Muscle of leg (tissue), 11 donors: Measurements from ENCODE around the gene CTNNA2. TPM values are rescaled to one million over a fixed set of nuclear protein-coding genes. Genes with fewer than 3 reads are reported as not detected.

Experiments used
- DNase-seq: peaks from one replicate; pipeline ENCODE4 v3.0.0; 2013
- H3K27ac ChIP-seq: one replicate; pipeline ENCODE4 v1.5.1; 2013; ENCODE audit warnings: mild to moderate bottlenecking, low read length, control low read depth
- H3K27me3 ChIP-seq: one replicate; pipeline ENCODE4 v1.6.1; 2013; ENCODE audit warnings: low read length; ENCODE audit not compliant: control insufficient read depth, insufficient read depth
- H3K36me3 ChIP-seq: one replicate; pipeline ENCODE4 v1.6.1; 2013; ENCODE audit warnings: low read length; ENCODE audit not compliant: control insufficient read depth, insufficient read depth
- H3K4me1 ChIP-seq: one replicate; pipeline ENCODE4 v1.6.1; 2013; ENCODE audit warnings: low read length; ENCODE audit not compliant: control insufficient read depth, insufficient read depth
- H3K4me3 ChIP-seq: one replicate; pipeline ENCODE4 v1.5.1; 2013; ENCODE audit warnings: low read length, control low read depth
- H3K9me3 ChIP-seq: replicated peaks from 2 replicates; pipeline ENCODE4 v1.6.1; 2013; ENCODE audit warnings: low read depth, low read length; ENCODE audit not compliant: control insufficient read depth
- WGBS: methylation state at CpG from one replicate; pipeline ENCODE4 v1.1.5; 2013; ENCODE audit warnings: missing lambda C conversion rate; ENCODE audit not compliant: insufficient coverage; 5-methylcytosine and 5-hydroxymethylcytosine counted together
- polyA plus RNA-seq, 8 donors: library from polyadenylated mRNA; unstranded; fragments of 120-200 nt; gene quantifications; one replicate each; pipeline versions ENCODE4 v1.2.1 to v1.2.3, GENCODE V29; 2013; ENCODE audit warnings: inconsistent platforms in 1 of 8, low replicate concordance in 1 of 8; ENCODE audit not compliant: insufficient read length in 8 of 8, insufficient read depth in 1 of 8
- total RNA-seq: library from RNA; stranded (reverse); fragments of 120-200 nt; gene quantifications from one replicate; pipeline ENCODE4 v1.2.4, GENCODE V29; 2013

Gene CTNNA2
- total and polyA plus RNA-seq, 9 donors = 0.28 to 1.0 (median 0.69) TPM

DNA sequence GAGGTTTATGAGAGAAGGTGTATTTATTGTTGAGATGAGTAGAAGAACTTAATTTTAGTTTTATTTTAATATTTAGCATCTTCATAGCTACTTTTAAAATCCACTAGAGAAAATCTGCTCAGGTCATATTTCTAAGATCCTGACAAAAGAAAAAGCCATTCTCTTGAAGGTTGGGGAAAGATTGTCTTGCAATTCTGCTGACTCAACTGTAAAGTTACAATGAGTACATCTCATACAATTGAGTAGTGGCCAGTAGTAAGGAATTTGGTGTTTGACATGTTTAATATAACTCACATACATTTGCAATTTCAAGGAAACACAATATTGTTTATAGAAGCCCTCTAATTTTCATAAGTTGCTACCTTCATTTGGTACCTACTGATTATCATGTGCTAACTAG is 447.2 kb downstream of the CTNNA2 start:
- Histone ChIP-seq H3K9me3 (no peaks in the 10 kb centered on the region), H3K27ac (no peak overlapping the region), H3K27me3 (no peaks in the 10 kb centered on the region), H3K36me3 (no peaks in the 10 kb centered on the region), H3K4me3 (no peak overlapping the region), H3K4me1 (no peaks in the 10 kb centered on the region)
- DNase-seq = no peak

DNA sequence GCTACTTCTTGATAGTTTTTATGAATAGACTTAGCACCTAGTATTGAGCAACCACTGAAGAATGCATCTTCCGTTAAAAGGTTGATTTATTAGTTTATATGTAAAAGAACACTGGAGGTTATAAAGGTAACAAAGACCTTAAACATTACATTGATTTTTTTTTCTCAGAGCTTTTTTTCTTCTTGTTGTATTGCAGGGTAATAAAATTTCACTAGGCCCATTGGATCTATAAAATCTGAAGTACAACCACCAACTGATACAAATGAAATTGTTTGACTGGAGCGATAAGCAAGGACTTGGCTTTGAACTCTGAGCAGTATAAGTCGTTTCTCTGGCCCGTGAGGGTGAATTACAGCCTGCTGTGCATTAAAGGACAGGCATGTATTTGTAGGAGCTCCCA is 447.7 kb downstream of the CTNNA2 start:
- 25% methylated on average over 2 of the region's 4 CpGs for WGBS
- DNase-seq = no peak
- Histone ChIP-seq H3K27ac (no peak overlapping the region), H3K4me1 (no peaks in the 10 kb centered on the region), H3K4me3 (no peak overlapping the region), H3K36me3 (no peaks in the 10 kb centered on the region), H3K9me3 (no peaks in the 10 kb centered on the region), H3K27me3 (no peaks in the 10 kb centered on the region)

DNA sequence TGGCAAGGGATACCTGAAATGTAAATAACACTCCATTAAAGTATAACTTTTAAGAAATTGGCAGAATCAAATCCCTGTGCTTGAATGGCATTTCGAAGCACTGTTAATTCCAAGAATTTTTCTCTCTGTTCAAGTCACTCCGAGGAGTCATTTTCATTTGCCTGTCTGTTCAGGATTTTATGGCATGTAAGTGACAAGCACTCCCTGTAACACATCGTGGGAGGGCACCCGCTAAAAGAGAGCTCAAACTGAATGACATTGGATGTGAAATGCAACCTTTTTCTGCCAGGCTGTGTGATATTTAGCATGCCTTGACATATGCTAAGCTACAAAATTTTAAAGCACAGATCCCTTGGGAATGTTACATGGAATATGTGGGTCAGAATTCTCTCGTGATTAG is 452.1 kb downstream of the CTNNA2 start:
- 49% methylated on average over 4 of the region's 5 CpGs for WGBS
- no peak for DNase-seq
- Histone ChIP-seq H3K27me3 (no peaks in the 10 kb centered on the region), H3K27ac (no peak overlapping the region), H3K9me3 (no peaks in the 10 kb centered on the region), H3K4me1 (no peaks in the 10 kb centered on the region), H3K36me3 (no peaks in the 10 kb centered on the region), H3K4me3 (no peak overlapping the region)

DNA sequence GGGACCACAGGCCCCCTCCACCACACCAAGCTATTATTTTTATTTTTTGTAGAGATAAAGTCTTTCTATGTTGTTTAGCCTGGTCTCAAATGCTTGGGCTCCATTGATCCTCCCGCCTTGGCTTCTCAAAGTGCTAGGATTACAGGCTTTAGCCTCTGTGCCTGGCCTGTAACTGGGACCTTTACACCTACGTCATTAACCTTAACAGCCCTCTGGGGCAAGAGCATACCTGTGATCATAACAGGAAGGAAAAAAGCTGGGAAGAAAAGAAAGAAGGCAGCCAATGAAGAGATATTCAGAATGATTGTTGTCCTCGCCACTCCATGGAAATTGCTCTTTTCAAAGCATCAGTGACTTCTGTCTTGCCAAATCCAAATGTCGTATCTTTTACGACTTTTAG is 453.5 kb downstream of the CTNNA2 start:
- no peak for DNase-seq
- no peaks in the 10 kb centered on the region for H3K36me3 ChIP-seq
- H3K27me3 ChIP-seq = no peaks in the 10 kb centered on the region
- H3K4me3 ChIP-seq = no peak overlapping the region
- no peaks in the 10 kb centered on the region for H3K4me1 ChIP-seq
- no peaks in the 10 kb centered on the region for H3K9me3 ChIP-seq
- 70% methylated on average over 3 of the region's 5 CpGs for WGBS
- no peak overlapping the region for H3K27ac ChIP-seq

DNA sequence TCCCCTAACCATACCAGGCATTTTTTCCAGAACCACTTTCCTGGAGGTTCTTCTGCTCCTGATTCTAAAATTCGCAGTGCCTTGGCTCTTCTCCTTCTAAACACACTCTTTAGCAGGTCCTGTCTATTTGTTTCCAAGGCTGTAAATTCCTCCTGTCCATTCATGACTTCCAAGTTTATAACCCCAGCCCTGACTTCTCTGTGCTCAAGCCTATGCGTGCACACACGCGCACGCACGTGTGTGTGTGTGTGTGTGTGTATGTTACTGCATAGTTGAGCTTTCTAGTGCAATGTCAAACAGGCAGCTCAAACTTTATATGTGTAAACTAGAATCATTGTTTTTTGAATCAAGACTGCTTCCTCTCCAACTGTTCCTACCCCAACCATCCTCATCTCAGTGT is 454.0 kb downstream of the CTNNA2 start:
- no peak overlapping the region for H3K4me3 ChIP-seq
- WGBS = 0% methylated on average over 1 of the region's 6 CpGs

DNA sequence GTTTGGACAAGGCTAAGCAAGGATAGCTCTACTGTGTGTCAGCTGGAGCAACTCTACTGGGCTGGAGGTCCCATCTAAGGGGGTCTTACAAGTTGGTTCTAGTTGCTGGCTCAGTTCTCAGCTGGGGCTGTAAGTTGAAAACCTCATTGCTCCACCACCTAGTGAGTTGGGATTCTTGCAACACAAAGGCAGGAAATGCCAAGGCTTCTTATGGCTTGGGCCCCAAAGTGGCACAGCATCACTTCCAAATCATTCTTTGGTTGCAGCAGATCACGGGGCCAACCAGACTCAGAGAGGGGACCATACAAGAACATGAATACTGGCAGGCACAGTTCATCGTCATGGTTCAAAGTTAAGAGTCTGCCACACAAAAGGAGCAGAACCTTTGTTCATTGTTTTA is 459.0 kb downstream of the CTNNA2 start:
- no peak overlapping the region for H3K4me3 ChIP-seq
- no peaks in the 10 kb centered on the region for H3K4me1 ChIP-seq
- no peaks in the 10 kb centered on the region for H3K27me3 ChIP-seq
- 75% methylated on average over 1 of the region's 2 CpGs for WGBS
- no peak for DNase-seq
- H3K9me3 ChIP-seq = no peaks in the 10 kb centered on the region
- no peaks in the 10 kb centered on the region for H3K36me3 ChIP-seq
- H3K27ac ChIP-seq = no peak overlapping the region

More for the DNA sequence above, 454.0 kb downstream of the CTNNA2 start:
- H3K27me3 ChIP-seq = no peaks in the 10 kb centered on the region
- no peak for DNase-seq
- H3K27ac ChIP-seq = no peak overlapping the region
- H3K4me1 ChIP-seq = no peaks in the 10 kb centered on the region
- no peaks in the 10 kb centered on the region for H3K36me3 ChIP-seq
- H3K9me3 ChIP-seq = no peaks in the 10 kb centered on the region

DNA sequence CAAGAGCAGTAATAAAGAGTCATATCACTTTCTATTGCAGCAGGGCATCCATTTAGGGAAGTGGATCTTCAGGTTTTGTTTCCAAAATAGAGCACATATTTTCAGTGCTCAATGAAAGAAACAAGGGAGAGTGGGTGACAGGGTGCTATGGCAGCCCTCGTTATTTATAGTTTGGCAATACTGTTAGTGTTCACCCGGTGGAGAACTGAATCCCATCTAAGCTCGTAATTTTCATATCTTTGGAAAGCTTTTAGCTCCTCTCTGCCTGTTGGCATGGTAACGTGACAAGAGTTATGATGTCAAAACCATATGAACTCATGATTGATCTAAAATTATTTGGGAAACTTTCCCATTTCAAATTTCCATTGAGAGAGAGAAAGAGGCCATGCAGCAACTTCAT is 459.8 kb downstream of the CTNNA2 start:
- Histone ChIP-seq H3K4me1 (no peaks in the 10 kb centered on the region), H3K27ac (no peak overlapping the region), H3K4me3 (no peak overlapping the region), H3K27me3 (no peaks in the 10 kb centered on the region), H3K9me3 (no peaks in the 10 kb centered on the region), H3K36me3 (no peaks in the 10 kb centered on the region)
- 43% methylated on average over 3 of the region's 4 CpGs for WGBS
- peak; percentile 20 for DNase-seq

DNA sequence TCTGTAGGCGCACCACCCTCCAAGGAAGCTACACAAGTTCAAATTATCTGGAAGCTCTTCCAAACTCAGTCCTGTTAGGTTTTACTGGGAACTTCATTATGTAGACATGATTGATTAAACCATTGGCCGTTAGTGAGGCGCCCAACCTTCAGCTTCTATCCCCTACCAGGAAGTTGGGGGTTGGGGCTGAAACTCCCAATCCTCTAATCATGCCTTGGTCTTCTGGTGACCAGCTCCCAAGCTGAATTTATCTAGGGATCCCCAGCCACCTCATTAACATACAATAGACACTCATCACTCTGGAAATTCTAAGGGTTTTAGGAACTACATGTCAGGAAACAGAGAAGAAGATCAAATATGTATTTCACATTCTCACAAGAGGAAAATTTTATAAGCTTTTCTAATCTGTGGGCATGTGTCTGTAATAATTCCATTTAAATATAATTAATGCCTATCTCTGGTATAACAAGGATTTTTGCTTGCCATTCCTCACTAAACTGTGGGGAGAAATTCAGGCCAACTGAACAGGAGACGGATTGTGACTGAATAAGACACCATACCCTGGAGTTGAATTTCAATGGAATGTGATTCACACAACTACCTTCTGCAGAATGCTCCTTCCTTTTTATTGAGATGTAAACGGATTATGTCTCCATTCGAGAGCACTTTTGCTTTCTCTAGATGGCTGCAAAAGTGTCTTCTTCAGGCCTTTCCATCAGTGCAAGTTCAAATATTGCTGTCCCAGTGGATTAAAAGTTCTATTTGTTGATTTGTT is 463.1 kb downstream of the CTNNA2 start:
- Histone ChIP-seq H3K9me3 (no peaks in the 10 kb centered on the region), H3K27ac (no peak overlapping the region), H3K36me3 (no peaks in the 10 kb centered on the region), H3K27me3 (no peaks in the 10 kb centered on the region), H3K4me1 (no peaks in the 10 kb centered on the region), H3K4me3 (no peak overlapping the region)
- DNase-seq = no peak
- WGBS = 52% methylated on average over 2 of the region's 6 CpGs

DNA sequence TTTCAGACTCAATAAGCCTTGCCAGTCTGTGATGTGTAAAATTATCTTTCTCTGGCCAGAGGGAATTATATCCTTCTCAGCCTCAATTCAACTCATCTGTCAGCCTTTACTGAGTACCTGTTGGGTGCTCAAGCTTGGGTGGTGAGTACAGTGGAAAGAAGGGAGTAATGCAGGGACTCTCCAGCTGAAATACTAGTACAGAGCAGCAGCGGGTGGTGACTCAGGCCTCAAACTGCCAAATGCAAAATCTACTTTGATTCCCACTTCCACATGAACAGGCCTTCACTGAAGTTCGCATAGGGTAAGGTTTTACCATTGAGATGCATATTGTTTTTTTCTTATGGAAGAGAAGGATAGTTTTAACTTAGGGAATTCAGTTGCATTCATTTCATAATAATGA is 464.9 kb downstream of the CTNNA2 start:
- WGBS = no CpG with 5 or more reads among the region's 2 CpGs
- Histone ChIP-seq H3K36me3 (no peaks in the 10 kb centered on the region), H3K4me3 (no peak overlapping the region), H3K9me3 (no peaks in the 10 kb centered on the region), H3K27ac (no peak overlapping the region), H3K4me1 (no peaks in the 10 kb centered on the region), H3K27me3 (no peaks in the 10 kb centered on the region)
- no peak for DNase-seq

DNA sequence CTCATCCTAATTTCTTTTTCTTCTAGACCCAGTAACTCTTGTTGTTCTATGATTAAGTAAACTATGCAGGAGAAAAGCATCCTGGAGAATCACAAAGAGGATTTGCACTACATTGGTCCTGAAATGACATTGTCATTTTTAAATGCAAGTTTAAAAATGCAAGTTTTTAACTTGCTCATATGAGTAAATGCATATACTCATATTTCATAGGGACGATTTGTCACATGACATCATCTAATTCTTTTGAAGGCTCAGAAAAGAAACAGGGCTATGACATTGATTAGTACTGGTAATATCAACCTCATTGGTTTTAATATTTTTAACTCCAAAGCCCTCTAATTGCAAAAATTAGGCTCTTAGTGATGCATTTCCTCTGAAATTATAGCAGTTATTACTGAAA is 467.3 kb downstream of the CTNNA2 start:
- no CpG with 5 or more reads among the region's 1 CpG for WGBS
- H3K4me1 ChIP-seq = no peaks in the 10 kb centered on the region
- H3K27me3 ChIP-seq = no peaks in the 10 kb centered on the region
- no peaks in the 10 kb centered on the region for H3K36me3 ChIP-seq
- H3K9me3 ChIP-seq = no peaks in the 10 kb centered on the region
- no peak for DNase-seq
- no peak overlapping the region for H3K27ac ChIP-seq
- no peak overlapping the region for H3K4me3 ChIP-seq

DNA sequence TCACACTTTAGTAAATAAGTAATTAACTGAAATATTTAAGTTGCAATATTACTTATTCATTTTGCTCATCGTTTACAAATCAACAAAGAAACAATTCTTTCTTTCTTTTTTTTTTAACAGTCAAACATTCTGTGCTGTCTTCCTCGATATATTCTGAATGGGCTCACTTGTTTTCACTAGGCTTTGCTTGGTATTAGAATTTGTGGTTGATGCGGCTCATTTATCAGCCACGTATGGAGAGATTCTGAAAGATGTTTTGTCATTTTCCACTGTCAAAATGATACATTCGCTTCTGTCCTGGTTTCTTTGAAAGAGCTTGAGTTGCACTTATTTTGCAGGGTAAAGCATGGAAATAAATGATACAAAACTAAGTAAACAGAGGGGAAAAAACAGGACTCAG is 468.0 kb downstream of the CTNNA2 start:
- Histone ChIP-seq H3K9me3 (no peaks in the 10 kb centered on the region), H3K27me3 (no peaks in the 10 kb centered on the region), H3K4me3 (no peak overlapping the region), H3K36me3 (no peaks in the 10 kb centered on the region), H3K4me1 (no peaks in the 10 kb centered on the region), H3K27ac (no peak overlapping the region)
- no peak for DNase-seq
- WGBS = no CpG with 5 or more reads among the region's 5 CpGs
